HEK293 (cell line): ENCODE results near the gene RGS6.

ENCODE experiments used
- ATF2 ChIP-seq: fragments of 450-650 bp; formaldehyde crosslinking; IDR thresholded peaks from 2 replicates; pipeline ENCODE4 v1.5.1; 2016; ENCODE audit warnings: missing biosample characterization, missing genetic modification characterization, low read depth
- SP3 ChIP-seq: fragments of 450-650 bp; formaldehyde crosslinking; IDR thresholded peaks from 2 replicates; pipeline ENCODE4 v1.5.1; 2016; ENCODE audit warnings: missing biosample characterization, missing genetic modification characterization
- ZBTB20 ChIP-seq: fragments of 450-650 bp; formaldehyde crosslinking; IDR thresholded peaks from 2 replicates; pipeline ENCODE4 v1.5.1; 2016; ENCODE audit warnings: missing biosample characterization, missing genetic modification characterization
- ZIC2 ChIP-seq: fragments of 450-650 bp; formaldehyde crosslinking; IDR thresholded peaks from 2 replicates; pipeline ENCODE4 v1.5.1; 2016; ENCODE audit warnings: missing biosample characterization, missing genetic modification characterization
- ZNF239 ChIP-seq: fragments of 450-650 bp; formaldehyde crosslinking; IDR thresholded peaks from 2 replicates; pipeline ENCODE4 v1.5.1; 2016; ENCODE audit warnings: missing biosample characterization, missing genetic modification characterization
- ZNF558 ChIP-seq: fragments of 450-650 bp; formaldehyde crosslinking; IDR thresholded peaks from 2 replicates; pipeline ENCODE4 v1.5.1; 2016; ENCODE audit warnings: missing biosample characterization, missing genetic modification characterization
- ZNF561 ChIP-seq: fragments of 450-650 bp; IDR thresholded peaks from 2 replicates; pipeline ENCODE4 v1.5.1; 2018; ENCODE audit warnings: missing biosample characterization, missing genetic modification characterization, borderline replicate concordance
- TF ChIP-seq, protein P1 (sequence below): fragments of 450-650 bp; formaldehyde crosslinking; IDR thresholded peaks from 2 replicates; pipeline ENCODE4 v1.5.1; 2016; ENCODE audit warnings: missing biosample characterization, missing genetic modification characterization

DNA sequence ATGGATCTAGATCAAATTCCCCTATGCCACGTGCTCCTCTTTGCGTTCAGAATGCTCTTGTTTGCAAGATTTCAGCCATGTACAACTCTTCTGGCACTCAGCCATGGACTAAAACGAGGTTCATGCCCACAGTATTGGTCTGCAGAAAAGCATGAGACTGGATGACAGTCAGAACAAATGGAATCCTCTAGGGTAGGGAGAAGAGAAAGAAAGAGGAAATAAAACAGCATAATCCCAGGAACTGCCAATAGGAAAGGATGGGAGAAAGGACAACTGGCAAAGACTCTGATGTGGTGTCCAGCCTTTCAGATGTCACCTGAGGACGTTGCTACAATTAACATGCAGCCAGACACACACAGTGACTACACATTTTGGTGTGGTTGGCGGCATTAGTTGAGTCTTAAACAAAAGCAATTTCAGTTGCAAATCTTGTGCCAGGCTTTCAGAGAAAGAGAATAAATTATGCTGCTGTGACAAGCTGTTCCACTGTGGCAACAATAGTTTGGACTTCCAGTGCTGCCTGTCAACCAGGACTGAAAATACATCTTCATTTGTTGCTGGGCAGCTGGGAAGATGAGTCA, 338.0 kb downstream of the RGS6 start:
- TF ChIP-seq, protein P1, sequence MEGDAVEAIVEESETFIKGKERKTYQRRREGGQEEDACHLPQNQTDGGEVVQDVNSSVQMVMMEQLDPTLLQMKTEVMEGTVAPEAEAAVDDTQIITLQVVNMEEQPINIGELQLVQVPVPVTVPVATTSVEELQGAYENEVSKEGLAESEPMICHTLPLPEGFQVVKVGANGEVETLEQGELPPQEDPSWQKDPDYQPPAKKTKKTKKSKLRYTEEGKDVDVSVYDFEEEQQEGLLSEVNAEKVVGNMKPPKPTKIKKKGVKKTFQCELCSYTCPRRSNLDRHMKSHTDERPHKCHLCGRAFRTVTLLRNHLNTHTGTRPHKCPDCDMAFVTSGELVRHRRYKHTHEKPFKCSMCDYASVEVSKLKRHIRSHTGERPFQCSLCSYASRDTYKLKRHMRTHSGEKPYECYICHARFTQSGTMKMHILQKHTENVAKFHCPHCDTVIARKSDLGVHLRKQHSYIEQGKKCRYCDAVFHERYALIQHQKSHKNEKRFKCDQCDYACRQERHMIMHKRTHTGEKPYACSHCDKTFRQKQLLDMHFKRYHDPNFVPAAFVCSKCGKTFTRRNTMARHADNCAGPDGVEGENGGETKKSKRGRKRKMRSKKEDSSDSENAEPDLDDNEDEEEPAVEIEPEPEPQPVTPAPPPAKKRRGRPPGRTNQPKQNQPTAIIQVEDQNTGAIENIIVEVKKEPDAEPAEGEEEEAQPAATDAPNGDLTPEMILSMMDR (tag by site-specific recombination), result no peak
- no peak for TF ChIP-seq ZBTB20 (tag by site-specific recombination)
- no peak for TF ChIP-seq ZNF561 (tag by site-specific recombination)
- TF ChIP-seq SP3 (tag by site-specific recombination), result no peak
- no peak for TF ChIP-seq ZIC2 (tag by site-specific recombination)
- TF ChIP-seq ZNF558 (tag by site-specific recombination), result no peak
- TF ChIP-seq ATF2, result no peak
- no peak for TF ChIP-seq ZNF239 (tag by site-specific recombination)
